Right atrium auricular region (tissue), 2 donors: Measurements from ENCODE around the gene GAREM2. TPM values are rescaled to one million over a fixed set of nuclear protein-coding genes. Genes with fewer than 3 reads are reported as not detected.
A peak's percentile ranks its signal among the peaks of the same experiment; 100 is the strongest.
"Not testable (repeated sequence)": the region's sequence is repeated elsewhere in the genome, so short reads cannot be mapped to it uniquely, and the experiment has no call there.

Experiments
- DNase-seq: peaks from one replicate; pipeline ENCODE4 v3.0.0-alpha.2; 2019; ENCODE audit warnings: low spot score
- H3K27ac ChIP-seq, 2 donors: fragments of 200-600 bp; sonication (generic); 1 replicate in 1 of 2; 2 replicates in 1 of 2; pipeline ENCODE4 v1.5.1; 2016 to 2019
- H3K27me3 ChIP-seq, 2 donors: fragments of 200-600 bp; sonication (generic); one replicate each; pipeline versions ENCODE4 v1.5.1 to v1.6.0; 2017 to 2019
- H3K36me3 ChIP-seq: fragments of 200-600 bp; sonication (generic); one replicate; pipeline ENCODE4 v1.5.1; 2016
- H3K4me1 ChIP-seq, 2 donors: fragments of 200-600 bp; sonication (generic); one replicate each; pipeline versions ENCODE4 v1.5.1 to v1.6.0; 2017 to 2019
- H3K4me3 ChIP-seq, 2 donors: fragments of 200-600 bp; sonication (generic); 1 replicate in 1 of 2; 2 replicates in 1 of 2; pipeline ENCODE4 v1.5.1; 2017 to 2019; ENCODE audit warnings: mild to moderate bottlenecking in 1 of 2, moderate library complexity in 1 of 2
- H3K9me3 ChIP-seq, 2 donors: fragments of 200-600 bp; sonication (generic); one replicate each; pipeline ENCODE4 v1.5.1; 2019
- total RNA-seq, 2 donors: library from RNA; depleted of rRNA; stranded (reverse); fragments of >200 nt; gene quantifications; one replicate each; pipeline ENCODE4 v1.1.0, GENCODE V29; 2016
- TF ChIP-seq, protein P1 (sequence below), 2 donors: fragments of 200-600 bp; sonication (generic); IDR thresholded peaks; one replicate each; pipeline ENCODE4 v1.5.1; 2019; ENCODE audit warnings: antibody characterized with exemption in 2 of 2

Gene GAREM2
- total RNA-seq, 2 donors from 2014 or later, result 3.0 to 48.4 TPM

DNA sequence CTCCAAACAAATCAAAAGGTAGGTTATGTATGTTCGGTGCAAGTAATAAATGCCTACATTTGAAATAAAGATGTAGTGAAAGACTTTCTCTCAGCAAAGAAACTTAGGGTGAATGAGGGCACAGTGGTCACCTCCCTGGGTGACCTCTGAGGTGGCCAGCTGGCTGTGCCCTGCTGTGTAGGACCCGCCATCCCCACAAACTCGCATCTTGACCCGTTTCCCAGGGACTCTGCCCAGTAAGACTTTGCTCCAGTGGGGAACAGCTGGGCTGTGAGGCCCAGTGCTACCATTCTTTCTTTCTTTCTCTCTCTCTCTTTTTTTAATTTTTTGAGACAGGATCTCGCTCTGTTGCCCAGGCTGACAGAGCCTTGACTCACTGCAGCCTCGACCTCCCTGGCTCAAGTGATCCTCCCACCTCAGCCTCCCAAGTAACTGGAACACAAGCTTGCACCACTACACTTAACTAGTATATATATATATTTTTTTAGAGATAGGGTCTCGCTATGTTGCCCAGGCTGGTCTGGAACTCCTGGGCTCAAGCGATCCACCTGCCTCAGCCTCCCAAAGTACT, 8.2 kb upstream of the GAREM2 start:
- DNase-seq, result no peak

DNA sequence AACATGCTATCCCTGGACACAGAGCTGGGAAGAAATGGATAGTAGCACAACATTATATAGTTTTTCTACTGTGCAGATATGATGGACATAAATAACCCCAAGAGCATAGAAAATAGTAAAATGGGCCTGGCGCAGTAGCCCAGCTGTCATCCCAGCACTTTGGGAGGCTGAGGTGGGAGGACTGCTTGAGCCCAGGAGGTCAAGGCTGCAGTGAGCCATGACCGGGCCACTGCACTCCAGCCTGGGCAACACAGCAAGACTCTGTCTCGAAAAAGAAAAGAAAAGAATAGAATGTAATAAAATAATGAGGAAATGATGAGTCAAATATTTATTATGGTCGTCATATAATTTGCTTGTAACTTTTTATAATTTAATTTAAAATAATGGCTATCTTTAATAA, 7.5 kb upstream of the GAREM2 start:
- no peak overlapping the region for H3K4me3 ChIP-seq
- no peaks in the 10 kb centered on the region for H3K4me1 ChIP-seq
- no peaks in the 10 kb centered on the region for H3K36me3 ChIP-seq
- H3K27ac ChIP-seq, result no peak overlapping the region
- no peak for DNase-seq
- no peaks in the 10 kb centered on the region for H3K27me3 ChIP-seq
- TF ChIP-seq, protein P1, sequence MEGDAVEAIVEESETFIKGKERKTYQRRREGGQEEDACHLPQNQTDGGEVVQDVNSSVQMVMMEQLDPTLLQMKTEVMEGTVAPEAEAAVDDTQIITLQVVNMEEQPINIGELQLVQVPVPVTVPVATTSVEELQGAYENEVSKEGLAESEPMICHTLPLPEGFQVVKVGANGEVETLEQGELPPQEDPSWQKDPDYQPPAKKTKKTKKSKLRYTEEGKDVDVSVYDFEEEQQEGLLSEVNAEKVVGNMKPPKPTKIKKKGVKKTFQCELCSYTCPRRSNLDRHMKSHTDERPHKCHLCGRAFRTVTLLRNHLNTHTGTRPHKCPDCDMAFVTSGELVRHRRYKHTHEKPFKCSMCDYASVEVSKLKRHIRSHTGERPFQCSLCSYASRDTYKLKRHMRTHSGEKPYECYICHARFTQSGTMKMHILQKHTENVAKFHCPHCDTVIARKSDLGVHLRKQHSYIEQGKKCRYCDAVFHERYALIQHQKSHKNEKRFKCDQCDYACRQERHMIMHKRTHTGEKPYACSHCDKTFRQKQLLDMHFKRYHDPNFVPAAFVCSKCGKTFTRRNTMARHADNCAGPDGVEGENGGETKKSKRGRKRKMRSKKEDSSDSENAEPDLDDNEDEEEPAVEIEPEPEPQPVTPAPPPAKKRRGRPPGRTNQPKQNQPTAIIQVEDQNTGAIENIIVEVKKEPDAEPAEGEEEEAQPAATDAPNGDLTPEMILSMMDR (IDR thresholded peaks at IDR 0.05), result no peak
- H3K9me3 ChIP-seq, result no peaks in the 10 kb centered on the region

More for the DNA sequence above, 8.2 kb upstream of the GAREM2 start:
- H3K4me3 ChIP-seq, result no peak overlapping the region
- no peaks in the 10 kb centered on the region for H3K36me3 ChIP-seq
- TF ChIP-seq, protein P1 (IDR thresholded peaks at IDR 0.05), result no peak
- H3K27me3 ChIP-seq, result no peaks in the 10 kb centered on the region
- H3K27ac ChIP-seq, result peak overlapping the region; percentile 59 to 65
- no peaks in the 10 kb centered on the region for H3K9me3 ChIP-seq
- no peaks in the 10 kb centered on the region for H3K4me1 ChIP-seq

DNA sequence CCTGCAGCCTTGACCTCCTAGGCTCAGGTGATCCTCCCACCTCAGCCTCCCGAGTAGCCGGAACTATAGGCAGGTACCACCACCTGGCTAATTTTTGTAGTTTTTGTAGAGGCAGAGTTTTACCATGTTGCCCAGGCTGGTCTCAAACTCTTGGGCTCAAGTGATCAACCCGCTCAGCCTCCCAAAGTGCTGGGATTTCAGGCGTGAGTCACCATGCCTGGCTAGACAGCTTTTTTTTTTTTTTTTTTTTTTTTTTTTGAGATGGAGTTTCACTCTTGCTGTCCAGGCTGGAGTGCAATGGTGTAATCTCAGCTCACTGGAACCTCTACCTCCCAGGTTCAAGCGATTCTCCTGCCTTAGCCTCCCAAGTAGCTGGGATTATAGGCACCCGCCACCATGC, 6.3 kb upstream of the GAREM2 start:
- not testable (repeated sequence) for DNase-seq, H3K27me3 ChIP-seq

DNA sequence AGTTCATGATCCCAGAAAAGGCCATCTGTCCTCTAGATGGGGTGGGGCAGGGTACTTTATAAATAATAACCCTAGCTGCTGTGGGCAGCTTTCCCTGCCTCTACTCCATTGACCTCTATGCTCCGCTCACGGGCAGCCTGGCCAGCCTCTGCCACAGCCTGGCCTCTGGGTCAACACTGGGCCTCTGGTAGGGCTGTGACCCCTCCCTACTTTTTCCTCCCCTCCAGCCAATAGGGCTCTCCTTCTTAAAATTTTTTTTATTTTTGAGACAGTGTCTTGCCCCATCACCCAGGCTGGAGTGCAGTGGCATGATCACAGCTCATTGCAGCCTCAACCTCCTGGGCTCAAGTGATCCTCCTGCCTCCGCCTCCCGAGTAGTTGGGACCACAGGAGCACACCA, 4.1 kb upstream of the GAREM2 start:
- Histone ChIP-seq H3K9me3 (no peaks in the 10 kb centered on the region), H3K27ac (no peak overlapping the region), H3K4me1 (peaks cover 3 to 11% of the 10 kb centered on the region in 2 donors), H3K4me3 (no peak overlapping the region), H3K27me3 (peaks cover 0 to 7% of the 10 kb centered on the region in 2 donors), H3K36me3 (no peaks in the 10 kb centered on the region)
- DNase-seq, result no peak
- TF ChIP-seq, protein P1 (IDR thresholded peaks at IDR 0.05), result no peak

More for the DNA sequence above, 6.3 kb upstream of the GAREM2 start:
- H3K4me3 ChIP-seq, H3K27ac ChIP-seq, H3K4me1 ChIP-seq, H3K36me3 ChIP-seq, H3K9me3 ChIP-seq: not testable (repeated sequence)

DNA sequence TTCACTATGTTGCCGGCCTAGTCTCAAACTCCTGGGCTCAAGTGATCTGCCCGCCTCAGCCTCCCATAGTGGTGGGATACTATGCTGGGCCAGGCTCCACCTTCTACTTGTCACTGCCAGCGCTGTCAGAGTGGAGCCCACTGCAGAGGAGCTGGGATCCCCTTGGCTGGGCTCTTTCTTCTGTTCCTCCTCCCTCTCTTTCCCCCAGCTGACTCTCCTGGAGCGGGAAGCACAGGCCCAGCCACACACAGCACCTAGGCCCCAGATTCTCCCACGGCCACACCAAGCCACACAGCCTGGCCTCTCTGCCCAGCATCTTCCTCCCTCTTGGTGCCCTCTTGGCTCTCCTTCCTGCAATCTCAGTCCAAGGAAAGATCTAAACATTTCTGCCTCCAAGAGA, 3.7 kb upstream of the GAREM2 start:
- DNase-seq, result no peak
- no peaks in the 10 kb centered on the region for H3K36me3 ChIP-seq

DNA sequence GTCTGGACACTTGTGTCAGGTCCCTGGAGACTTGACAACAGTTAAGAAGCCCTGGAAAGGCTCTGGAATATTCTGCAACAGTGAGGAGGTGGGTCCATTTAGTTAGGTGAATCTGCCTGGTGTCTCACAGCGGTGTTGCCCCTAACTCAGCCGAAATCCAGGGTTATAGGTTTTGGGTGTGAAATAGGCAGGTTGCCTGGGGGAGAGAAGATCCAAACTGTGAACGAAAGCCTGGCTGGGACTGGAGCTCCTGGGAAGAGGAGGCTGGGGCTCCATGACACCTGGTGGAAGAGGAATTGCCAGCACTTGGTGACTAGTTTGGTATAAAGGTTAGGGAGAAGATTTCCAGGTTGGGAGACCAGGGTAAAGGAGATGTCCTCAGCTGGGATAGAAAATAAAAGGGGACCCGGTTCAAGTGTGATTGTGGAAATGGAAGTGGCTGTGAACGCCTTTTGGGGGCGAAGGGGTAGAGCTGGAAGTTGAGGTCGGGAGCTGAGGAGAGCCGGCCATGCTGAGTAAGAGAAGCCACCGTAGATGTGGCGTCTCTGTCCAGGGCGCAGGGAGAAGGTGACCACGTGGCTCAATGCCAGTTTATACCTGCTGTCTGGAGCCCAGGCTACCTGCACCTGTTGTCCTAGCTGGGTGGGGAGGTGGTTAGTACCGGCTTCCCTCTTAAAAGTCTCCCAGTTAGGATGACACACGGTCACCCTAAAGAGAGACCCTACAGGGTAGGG, 3.0 kb upstream of the GAREM2 start:
- Histone ChIP-seq H3K27ac (no peak overlapping the region), H3K4me1 (peaks cover 3 to 16% of the 10 kb centered on the region in 2 donors), H3K9me3 (no peaks in the 10 kb centered on the region), H3K4me3 (no peak overlapping the region), H3K27me3 (peaks cover 3 to 15% of the 10 kb centered on the region in 2 donors), H3K36me3 (no peaks in the 10 kb centered on the region)
- no peak for DNase-seq
- TF ChIP-seq, protein P1 (IDR thresholded peaks at IDR 0.05), result no peak

More for the DNA sequence above, 3.7 kb upstream of the GAREM2 start:
- Histone ChIP-seq H3K4me3 (no peak overlapping the region), H3K4me1 (peaks cover 3 to 16% of the 10 kb centered on the region in 2 donors), H3K27me3 (peaks cover 0 to 12% of the 10 kb centered on the region in 2 donors), H3K9me3 (no peaks in the 10 kb centered on the region), H3K27ac (no peak overlapping the region)
- TF ChIP-seq, protein P1 (IDR thresholded peaks at IDR 0.05), result no peak
